Erythroblast (primary cell): ENCODE results near the gene TMEM131.

Experiments
- GATA1 ChIP-seq: IDR thresholded peaks from 2 replicates; pipeline ENCODE4 v1.6.1; 2011; ENCODE audit warnings: low read depth, mild to moderate bottlenecking, control low read depth, low read length, moderate library complexity
- POLR2A ChIP-seq: IDR thresholded peaks from 2 replicates; pipeline ENCODE4 v1.6.1; 2011; ENCODE audit warnings: mild to moderate bottlenecking, low read length

DNA sequence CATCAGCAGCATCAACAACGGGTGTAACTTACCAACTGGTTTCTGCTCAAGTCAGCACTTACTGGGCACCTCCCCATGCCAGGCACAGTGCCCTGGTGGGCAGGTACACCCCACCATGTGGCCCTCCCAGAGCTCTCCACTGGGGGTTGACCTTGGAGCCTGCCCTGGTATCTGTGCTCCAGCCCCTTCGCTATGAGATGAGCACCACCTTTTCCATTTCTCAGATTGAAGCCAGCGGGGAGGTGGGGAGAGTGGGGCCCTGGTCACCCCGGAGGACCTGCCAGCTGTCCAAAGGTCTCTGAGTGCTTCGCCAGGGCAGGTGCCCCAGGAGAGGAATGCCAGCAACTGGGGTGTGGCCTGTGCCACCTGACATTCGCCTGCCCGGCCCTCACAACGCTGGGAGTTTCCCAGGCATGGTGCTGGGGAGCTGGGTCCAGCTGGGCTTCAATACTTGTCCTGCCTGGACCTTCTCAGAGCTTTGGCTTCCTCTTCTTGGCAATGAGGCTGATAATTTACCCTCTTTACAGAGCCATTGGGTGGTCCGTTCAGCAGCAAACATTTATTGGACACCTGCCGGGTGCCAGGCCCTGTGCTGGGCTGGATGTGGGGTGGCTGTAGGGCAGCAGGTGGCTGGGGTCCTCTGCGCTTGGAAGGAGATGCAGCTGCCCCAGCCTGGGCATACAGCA is 288.2 kb downstream of the TMEM131 start:
- TF ChIP-seq POLR2A (no peak), GATA1 (no peak)
